Measurements from ENCODE around the gene PCIF1. TPM values are rescaled to one million over a fixed set of nuclear protein-coding genes. Genes with fewer than 3 reads are reported as not detected.
A peak's percentile ranks its signal among the peaks of the same experiment; 100 is the strongest.
"Not testable (repeated sequence)": the region's sequence is repeated elsewhere in the genome, so short reads cannot be mapped to it uniquely, and the experiment has no call there.

Gene PCIF1
- total RNA-seq, 1 donor, result 12.7 TPM

DNA sequence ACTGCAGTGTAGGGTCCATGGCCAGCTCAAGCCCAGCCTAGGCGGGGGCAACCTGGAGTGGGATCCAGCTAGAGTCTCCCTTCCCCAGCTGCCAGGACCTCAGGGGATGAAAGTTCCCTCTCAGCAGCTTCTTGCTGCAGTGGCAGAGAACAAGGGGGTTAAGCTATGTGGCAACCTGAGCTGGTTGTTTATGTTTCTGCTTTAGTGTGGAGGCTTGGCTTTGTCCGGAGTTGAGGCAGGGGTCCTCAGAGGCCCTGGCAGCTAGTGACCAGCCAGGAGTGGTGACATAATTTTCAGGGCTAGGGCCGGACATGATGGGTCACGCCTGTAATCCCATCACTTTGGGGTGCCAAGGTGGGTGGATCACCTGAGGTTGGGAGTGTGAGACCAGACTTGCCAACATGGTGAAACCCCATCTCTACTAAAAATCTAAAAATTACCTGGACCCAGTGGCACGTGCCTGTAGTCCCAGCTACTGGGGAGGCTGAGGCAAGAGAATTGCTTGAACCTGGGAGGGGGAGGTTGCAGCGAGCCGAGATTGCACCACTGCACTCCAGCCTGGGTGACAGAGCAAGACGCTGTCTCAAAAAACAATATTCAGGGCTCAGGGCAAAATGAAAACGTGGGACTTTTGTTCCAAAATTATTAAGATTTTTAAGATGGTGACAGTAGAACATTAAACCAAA, 8.5 kb upstream of the PCIF1 start:
- no peak overlapping the region for H2AFZ ChIP-seq (ENCODE audit: low read length)
- peaks cover 14% of the 10 kb centered on the region for H4K20me1 ChIP-seq (ENCODE audit: insufficient read depth, low read length)
- no peaks in the 10 kb centered on the region for H3K9me3 ChIP-seq (ENCODE audit: low read depth, low read length)
- no peak overlapping the region for H3K27ac ChIP-seq (ENCODE audit: low read depth, low read length)
- H3K36me3 ChIP-seq (ENCODE audit: insufficient read depth, low read length), result no peaks in the 10 kb centered on the region
- H3K27me3 ChIP-seq (ENCODE audit: insufficient read depth, low read length), result no peaks in the 10 kb centered on the region
- DNase-seq (ENCODE audit: insufficient read length, low spot score, missing footprints), result no peak
- no peak overlapping the region for H3K4me3 ChIP-seq (ENCODE audit: insufficient read depth, low read length)
- peaks cover 11% of the 10 kb centered on the region for H3K4me1 ChIP-seq (ENCODE audit: insufficient read depth, low read length)
- no peak overlapping the region for H3K4me2 ChIP-seq (ENCODE audit: insufficient read depth, low read length)
- TF ChIP-seq, protein P1, sequence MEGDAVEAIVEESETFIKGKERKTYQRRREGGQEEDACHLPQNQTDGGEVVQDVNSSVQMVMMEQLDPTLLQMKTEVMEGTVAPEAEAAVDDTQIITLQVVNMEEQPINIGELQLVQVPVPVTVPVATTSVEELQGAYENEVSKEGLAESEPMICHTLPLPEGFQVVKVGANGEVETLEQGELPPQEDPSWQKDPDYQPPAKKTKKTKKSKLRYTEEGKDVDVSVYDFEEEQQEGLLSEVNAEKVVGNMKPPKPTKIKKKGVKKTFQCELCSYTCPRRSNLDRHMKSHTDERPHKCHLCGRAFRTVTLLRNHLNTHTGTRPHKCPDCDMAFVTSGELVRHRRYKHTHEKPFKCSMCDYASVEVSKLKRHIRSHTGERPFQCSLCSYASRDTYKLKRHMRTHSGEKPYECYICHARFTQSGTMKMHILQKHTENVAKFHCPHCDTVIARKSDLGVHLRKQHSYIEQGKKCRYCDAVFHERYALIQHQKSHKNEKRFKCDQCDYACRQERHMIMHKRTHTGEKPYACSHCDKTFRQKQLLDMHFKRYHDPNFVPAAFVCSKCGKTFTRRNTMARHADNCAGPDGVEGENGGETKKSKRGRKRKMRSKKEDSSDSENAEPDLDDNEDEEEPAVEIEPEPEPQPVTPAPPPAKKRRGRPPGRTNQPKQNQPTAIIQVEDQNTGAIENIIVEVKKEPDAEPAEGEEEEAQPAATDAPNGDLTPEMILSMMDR (IDR thresholded peaks at IDR 0.05; ENCODE audit: extremely low read depth, low read depth, low read length), result no peak
- H3K79me2 ChIP-seq (ENCODE audit: insufficient read depth, low read length), result no peaks in the 10 kb centered on the region

DNA sequence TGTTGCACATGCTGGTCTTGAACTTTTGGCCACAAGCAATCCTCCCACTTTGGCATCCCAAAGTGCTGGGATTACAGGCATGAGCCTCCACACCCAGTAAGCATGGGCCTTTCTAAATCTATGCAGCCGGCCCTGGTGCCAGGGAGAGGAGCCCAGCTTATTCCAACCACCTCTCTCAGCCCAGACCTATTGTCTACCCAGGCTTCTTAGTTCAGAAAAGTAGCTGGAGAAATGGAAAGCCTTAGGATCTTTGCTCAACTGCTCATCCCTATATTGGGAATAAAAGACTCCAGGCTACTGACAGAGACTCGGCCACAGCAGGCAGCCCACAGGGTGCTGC, 7.8 kb upstream of the PCIF1 start:
- no peak overlapping the region for H3K4me3 ChIP-seq (ENCODE audit: insufficient read depth, low read length)
- H2AFZ ChIP-seq (ENCODE audit: low read length), result no peak overlapping the region
- peak; percentile 60 for DNase-seq (ENCODE audit: insufficient read length, low spot score, missing footprints)
- peaks cover 2% of the 10 kb centered on the region for H3K79me2 ChIP-seq (ENCODE audit: insufficient read depth, low read length)
- H3K4me2 ChIP-seq (ENCODE audit: insufficient read depth, low read length), result no peak overlapping the region
- H3K27ac ChIP-seq (ENCODE audit: low read depth, low read length), result no peak overlapping the region
- H3K9me3 ChIP-seq (ENCODE audit: low read depth, low read length), result no peaks in the 10 kb centered on the region
- peaks cover 20% of the 10 kb centered on the region for H4K20me1 ChIP-seq (ENCODE audit: insufficient read depth, low read length)
- peaks cover 8% of the 10 kb centered on the region for H3K4me1 ChIP-seq (ENCODE audit: insufficient read depth, low read length)
- no peaks in the 10 kb centered on the region for H3K27me3 ChIP-seq (ENCODE audit: insufficient read depth, low read length)
- H3K36me3 ChIP-seq (ENCODE audit: insufficient read depth, low read length), result no peaks in the 10 kb centered on the region
- TF ChIP-seq, protein P1 (IDR thresholded peaks at IDR 0.05; ENCODE audit: extremely low read depth, low read depth, low read length), result no peak

DNA sequence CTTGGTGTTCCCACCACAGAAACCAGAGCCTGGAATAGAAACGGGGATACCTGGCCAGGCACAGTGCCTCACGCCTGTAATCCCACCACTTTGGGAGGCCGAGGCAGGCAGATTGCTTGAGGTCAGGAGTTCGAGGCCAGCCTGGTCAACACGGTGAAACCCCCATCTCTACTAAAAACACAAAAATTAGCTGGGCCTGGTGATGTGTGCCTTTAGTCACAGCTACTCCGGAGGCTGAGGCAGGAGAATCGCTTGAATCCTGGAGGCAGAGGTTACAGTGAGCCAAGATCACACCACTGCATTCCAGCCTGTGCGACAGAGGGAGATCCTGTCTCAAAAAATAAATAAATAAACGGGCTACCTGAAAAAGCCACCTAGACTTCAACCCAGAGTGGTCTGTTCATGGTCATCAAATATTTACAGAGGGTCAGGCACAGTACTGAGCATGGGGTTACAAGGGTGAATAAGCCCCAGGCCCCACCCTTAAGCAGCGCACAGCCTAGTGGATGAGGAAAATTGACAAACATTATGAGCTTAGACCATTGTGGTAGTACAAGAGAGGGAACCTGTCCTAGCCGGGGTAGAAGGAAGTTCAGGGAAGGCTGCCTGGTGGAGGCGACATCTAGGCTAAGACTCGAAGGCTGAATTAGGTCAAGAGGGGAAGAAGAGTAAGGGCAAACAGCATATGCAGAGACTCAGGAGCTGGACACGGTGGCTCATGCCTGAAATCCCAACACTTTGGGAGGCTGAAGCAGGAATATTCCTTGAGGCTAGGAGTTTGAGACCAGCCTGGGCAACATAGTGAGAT, 7.2 kb upstream of the PCIF1 start:
- H3K9me3 ChIP-seq (ENCODE audit: low read depth, low read length), result no peaks in the 10 kb centered on the region
- DNase-seq (ENCODE audit: insufficient read length, low spot score, missing footprints), result no peak
- peaks cover 20% of the 10 kb centered on the region for H4K20me1 ChIP-seq (ENCODE audit: insufficient read depth, low read length)
- no peaks in the 10 kb centered on the region for H3K36me3 ChIP-seq (ENCODE audit: insufficient read depth, low read length)
- no peak overlapping the region for H3K4me2 ChIP-seq (ENCODE audit: insufficient read depth, low read length)
- H3K27ac ChIP-seq (ENCODE audit: low read depth, low read length), result no peak overlapping the region
- TF ChIP-seq, protein P1 (IDR thresholded peaks at IDR 0.05; ENCODE audit: extremely low read depth, low read depth, low read length), result no peak
- no peaks in the 10 kb centered on the region for H3K27me3 ChIP-seq (ENCODE audit: insufficient read depth, low read length)
- H2AFZ ChIP-seq (ENCODE audit: low read length), result no peak overlapping the region
- H3K4me1 ChIP-seq (ENCODE audit: insufficient read depth, low read length), result peaks cover 6% of the 10 kb centered on the region
- H3K79me2 ChIP-seq (ENCODE audit: insufficient read depth, low read length), result peaks cover 5% of the 10 kb centered on the region
- no peak overlapping the region for H3K4me3 ChIP-seq (ENCODE audit: insufficient read depth, low read length)

DNA sequence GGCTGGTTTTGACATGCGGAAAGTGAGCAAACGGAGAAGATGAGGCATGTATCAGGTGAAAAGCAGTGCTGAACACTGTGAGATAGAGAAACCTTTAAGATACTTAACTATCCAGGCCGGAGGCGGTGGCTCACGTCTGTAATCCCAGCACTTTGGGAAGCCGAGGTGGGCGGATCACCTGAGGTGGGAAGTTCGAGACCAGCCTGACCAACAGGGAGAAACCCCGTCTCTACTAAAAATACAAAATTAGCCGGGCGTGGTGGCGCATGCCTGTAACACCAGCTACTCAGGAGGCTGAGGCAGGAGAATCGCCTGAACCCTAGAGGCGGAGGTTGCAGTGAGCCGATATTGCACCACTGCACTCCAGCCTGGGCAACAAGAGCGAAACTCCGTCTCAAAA, 2.8 kb upstream of the PCIF1 start:
- not testable (repeated sequence) for DNase-seq (ENCODE audit: insufficient read length, low spot score, missing footprints); H3K36me3 ChIP-seq (ENCODE audit: insufficient read depth, low read length); H3K27ac ChIP-seq (ENCODE audit: low read depth, low read length); H3K4me3 ChIP-seq (ENCODE audit: insufficient read depth, low read length); H2AFZ ChIP-seq (ENCODE audit: low read length); H3K27me3 ChIP-seq (ENCODE audit: insufficient read depth, low read length); H3K9me3 ChIP-seq (ENCODE audit: low read depth, low read length); H3K4me2 ChIP-seq (ENCODE audit: insufficient read depth, low read length)
- H3K79me2 ChIP-seq (ENCODE audit: insufficient read depth, low read length), result peaks cover 32% of the 10 kb centered on the region
- H4K20me1 ChIP-seq (ENCODE audit: insufficient read depth, low read length), result peaks cover 36% of the 10 kb centered on the region
- peaks cover 12% of the 10 kb centered on the region for H3K4me1 ChIP-seq (ENCODE audit: insufficient read depth, low read length)
